Measurements from ENCODE around the gene PLBD1.

PLBD1 gene

DNA sequence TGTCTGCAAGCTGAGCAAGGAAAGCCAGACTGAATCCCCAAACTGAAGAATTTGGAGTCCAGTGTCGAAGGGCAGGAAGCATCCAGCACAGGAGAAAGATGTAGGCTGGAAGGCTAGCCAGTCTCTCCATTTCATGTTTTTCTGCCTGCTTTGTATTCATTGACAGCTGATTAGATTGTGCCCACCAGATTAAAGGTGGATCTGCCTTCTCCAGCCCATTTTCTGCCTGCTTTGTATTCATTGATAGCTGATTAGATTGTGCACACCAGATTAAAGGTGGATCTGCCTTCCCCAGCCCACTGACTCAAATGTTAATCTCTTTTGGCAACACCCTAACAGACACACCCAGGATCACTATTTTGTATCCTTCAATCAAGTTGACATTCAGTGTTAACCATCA, 85.3 kb downstream of the PLBD1 start:
- DNase-seq, result no peak

DNA sequence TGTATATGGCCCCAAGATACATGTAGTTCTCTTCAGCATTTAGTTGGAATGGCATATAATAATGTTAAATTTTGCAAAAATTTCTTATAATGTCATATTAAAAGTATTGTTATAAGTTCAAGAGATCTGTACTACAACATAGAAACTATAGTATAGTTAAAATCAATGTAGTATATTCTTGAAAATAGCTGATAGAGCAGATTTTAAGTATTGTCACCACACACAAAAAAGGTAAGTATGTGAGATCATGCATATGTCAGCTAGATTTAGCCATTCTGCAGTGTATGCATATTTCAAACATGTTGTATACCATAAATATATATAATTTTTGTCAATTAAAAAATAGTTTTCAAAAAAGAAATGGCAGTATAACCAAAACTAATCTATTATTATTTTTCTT, 86.5 kb downstream of the PLBD1 start:
- DNase-seq, result no peak

DNA sequence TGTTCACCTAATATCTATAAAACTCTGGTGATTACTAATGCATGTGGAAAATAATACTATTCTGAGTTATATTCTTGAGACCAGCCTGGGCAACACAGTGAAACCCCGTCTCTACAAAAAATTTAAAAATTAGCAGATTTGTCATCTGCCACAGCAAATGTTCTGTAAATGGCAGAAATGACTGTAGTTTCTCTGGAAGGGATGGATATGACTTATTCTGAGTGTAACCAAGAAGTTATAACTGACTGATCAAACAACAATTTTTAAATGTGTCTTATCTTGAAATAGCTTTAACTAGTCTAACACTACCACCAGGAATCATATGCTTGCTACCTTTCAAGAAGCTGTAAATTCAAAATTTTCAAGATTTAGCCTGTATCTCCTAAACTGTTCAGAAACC, 88.7 kb downstream of the PLBD1 start:
- DNase-seq, result no peak

- no peak for DNase-seq
Observed at GRCh38 chr12:14473707-14474287, 93.9 kb downstream of the PLBD1 start.

- DNase-seq, result no peak
Observed at GRCh38 chr12:14471497-14471896, 96.2 kb downstream of the PLBD1 start.

GRCh38 chr12:14460212-14460841, 107.4 kb downstream of the PLBD1 start:
- DNase-seq, result no peak

DNA sequence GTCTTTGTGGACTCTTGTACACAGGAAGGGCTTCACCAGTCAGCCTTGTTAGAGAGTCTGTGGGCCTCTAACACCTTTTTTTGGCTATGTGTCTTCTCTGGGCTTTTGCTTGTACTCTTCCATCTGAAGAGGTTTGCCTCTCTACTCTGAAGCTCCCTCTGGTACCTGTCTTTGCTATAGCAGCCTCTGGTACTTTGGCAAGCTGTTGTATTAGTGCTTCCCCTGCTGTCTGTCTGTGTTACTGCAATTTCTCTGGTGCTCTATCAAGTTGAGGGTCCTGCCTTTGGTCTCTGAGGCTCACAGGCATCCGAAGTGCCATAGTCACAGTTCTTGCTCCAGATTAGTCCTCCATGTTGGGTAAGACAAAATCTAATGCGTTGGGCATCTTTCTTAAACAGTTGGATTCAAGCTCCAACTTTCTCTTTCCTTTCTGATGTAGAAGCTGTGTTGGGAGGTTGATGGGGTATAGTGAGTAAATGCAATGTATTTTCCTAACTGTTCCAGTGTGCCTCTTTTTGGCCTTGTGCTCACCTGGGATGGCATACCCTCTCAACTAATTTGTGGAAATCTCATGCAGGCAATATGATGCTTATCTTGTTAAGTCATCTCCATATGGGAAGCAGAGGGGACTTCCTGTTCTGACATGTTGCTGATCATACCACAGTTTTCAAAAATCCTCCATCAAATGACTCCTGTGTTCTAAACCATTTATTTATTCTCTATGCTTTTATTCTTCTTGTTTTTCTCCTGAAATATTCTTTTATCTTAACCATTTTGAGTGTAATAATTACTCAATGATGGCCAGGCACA, 113.4 kb downstream of the PLBD1 start:
- no peak for DNase-seq
